ENCODE measurements around the gene MAP6. TPM values are rescaled to one million over a fixed set of nuclear protein-coding genes. Genes with fewer than 3 reads are reported as not detected.

Gene MAP6
- total and polyA plus RNA-seq, 2 of the 13 experiments (the other 11 are each of a cell fraction or from before 2014, with no cell fraction given) = 0.04 TPM; not detected in 1

DNA sequence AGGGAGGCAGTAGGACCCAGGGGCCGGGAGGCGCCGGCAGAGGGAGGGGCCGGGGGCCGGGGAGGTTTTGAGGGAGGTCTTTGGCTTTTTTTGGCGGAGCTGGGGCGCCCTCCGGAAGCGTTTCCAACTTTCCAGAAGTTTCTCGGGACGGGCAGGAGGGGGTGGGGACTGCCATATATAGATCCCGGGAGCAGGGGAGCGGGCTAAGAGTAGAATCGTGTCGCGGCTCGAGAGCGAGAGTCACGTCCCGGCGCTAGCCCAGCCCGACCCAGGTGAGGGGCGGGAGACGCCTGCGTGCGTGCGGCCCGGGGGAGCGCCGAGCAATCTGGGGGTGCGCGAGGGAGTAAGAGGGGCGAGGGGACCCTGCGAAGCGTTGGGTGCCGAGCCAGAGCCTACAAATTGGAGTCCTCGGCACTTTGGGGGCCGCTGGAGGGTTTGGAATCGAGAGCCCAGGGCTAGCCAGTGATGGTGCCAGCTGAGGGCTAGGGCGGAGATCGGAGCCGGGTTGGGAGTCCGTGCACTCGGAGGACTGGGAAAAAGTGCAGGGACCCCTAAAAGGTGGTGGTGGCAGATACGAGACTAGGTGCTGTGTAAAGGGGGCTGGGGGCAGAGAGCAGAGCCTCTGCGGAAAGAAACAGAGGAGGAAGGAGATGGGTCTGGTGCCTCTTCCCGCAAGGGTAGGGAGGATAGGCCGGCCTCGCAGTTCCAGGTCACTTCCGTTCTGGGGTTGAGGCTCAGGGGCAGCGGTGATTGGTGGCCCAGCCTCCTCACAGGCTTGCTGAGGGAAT, 106.6 kb downstream of the MAP6 start, which contains the start of gene SERPINH1 (continued):
- TF ChIP-seq, protein P1, sequence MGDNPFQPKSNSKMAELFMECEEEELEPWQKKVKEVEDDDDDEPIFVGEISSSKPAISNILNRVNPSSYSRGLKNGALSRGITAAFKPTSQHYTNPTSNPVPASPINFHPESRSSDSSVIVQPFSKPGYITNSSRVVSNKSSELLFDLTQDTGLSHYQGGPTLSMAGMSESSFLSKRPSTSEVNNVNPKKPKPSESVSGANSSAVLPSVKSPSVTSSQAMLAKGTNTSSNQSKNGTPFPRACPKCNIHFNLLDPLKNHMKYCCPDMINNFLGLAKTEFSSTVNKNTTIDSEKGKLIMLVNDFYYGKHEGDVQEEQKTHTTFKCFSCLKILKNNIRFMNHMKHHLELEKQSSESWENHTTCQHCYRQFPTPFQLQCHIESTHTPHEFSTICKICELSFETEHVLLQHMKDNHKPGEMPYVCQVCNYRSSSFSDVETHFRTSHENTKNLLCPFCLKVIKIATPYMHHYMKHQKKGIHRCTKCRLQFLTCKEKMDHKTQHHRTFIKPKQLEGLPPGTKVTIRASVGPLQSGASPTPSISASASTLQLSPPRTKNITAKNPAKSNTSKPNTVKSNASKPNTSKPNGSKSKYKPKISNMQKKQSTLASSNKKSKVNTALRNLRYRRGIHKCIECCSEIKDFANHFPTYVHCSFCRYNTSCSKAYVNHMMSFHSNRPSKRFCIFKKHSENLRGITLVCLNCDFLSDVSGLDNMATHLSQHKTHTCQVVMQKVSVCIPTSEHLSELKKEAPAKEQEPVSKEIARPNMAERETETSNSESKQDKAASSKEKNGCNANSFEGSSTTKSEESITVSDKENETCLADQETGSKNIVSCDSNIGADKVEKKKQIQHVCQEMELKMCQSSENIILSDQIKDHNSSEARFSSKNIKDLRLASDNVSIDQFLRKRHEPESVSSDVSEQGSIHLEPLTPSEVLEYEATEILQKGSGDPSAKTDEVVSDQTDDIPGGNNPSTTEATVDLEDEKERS (CRISPR knock-in tag; IDR thresholded peaks at IDR 0.05) = 0 out of 2 replicates have a peak, but pooled peaks have one; percentile 52
- TF ChIP-seq EED (CRISPR knock-in tag; IDR thresholded peaks at IDR 0.05) = no peak
- TF ChIP-seq ZNF616 (CRISPR knock-in tag; IDR thresholded peaks at IDR 0.05; ENCODE audit: low read depth) = no peak
- TF ChIP-seq ZBTB7A (CRISPR knock-in tag; IDR thresholded peaks at IDR 0.05) = no peak
- no peak for TF ChIP-seq MTF1 (CRISPR knock-in tag; IDR thresholded peaks at IDR 0.05)
- TF ChIP-seq PHF5A (CRISPR knock-in tag; IDR thresholded peaks at IDR 0.05; ENCODE audit: low read depth, unreplicated experiment) = no peak
- TF ChIP-seq ZNF724P (CRISPR knock-in tag; IDR thresholded peaks at IDR 0.05; ENCODE audit: borderline replicate concordance) = no peak
- TF ChIP-seq ZNF703 (CRISPR knock-in tag; IDR thresholded peaks at IDR 0.05; ENCODE audit: borderline replicate concordance) = no peak
- TF ChIP-seq, protein P2, sequence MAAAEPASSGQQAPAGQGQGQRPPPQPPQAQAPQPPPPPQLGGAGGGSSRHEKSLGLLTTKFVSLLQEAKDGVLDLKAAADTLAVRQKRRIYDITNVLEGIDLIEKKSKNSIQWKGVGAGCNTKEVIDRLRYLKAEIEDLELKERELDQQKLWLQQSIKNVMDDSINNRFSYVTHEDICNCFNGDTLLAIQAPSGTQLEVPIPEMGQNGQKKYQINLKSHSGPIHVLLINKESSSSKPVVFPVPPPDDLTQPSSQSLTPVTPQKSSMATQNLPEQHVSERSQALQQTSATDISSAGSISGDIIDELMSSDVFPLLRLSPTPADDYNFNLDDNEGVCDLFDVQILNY (CRISPR knock-in tag; conservative IDR thresholded peaks at IDR 0.05) = no peak
- TF ChIP-seq, protein P3, sequence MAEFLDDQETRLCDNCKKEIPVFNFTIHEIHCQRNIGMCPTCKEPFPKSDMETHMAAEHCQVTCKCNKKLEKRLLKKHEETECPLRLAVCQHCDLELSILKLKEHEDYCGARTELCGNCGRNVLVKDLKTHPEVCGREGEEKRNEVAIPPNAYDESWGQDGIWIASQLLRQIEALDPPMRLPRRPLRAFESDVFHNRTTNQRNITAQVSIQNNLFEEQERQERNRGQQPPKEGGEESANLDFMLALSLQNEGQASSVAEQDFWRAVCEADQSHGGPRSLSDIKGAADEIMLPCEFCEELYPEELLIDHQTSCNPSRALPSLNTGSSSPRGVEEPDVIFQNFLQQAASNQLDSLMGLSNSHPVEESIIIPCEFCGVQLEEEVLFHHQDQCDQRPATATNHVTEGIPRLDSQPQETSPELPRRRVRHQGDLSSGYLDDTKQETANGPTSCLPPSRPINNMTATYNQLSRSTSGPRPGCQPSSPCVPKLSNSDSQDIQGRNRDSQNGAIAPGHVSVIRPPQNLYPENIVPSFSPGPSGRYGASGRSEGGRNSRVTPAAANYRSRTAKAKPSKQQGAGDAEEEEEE (CRISPR knock-in tag; IDR thresholded peaks at IDR 0.05; ENCODE audit: borderline replicate concordance) = no peak
- TF ChIP-seq PHF20 (CRISPR knock-in tag; IDR thresholded peaks at IDR 0.05) = peak; percentile 79
- no peak for TF ChIP-seq ZNF878 (CRISPR knock-in tag; IDR thresholded peaks at IDR 0.05)
- TF ChIP-seq, protein P4, sequence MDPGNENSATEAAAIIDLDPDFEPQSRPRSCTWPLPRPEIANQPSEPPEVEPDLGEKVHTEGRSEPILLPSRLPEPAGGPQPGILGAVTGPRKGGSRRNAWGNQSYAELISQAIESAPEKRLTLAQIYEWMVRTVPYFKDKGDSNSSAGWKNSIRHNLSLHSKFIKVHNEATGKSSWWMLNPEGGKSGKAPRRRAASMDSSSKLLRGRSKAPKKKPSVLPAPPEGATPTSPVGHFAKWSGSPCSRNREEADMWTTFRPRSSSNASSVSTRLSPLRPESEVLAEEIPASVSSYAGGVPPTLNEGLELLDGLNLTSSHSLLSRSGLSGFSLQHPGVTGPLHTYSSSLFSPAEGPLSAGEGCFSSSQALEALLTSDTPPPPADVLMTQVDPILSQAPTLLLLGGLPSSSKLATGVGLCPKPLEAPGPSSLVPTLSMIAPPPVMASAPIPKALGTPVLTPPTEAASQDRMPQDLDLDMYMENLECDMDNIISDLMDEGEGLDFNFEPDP (CRISPR knock-in tag; conservative IDR thresholded peaks at IDR 0.05) = 0 out of 2 replicates have a peak, but pooled peaks have one; percentile 15
- TF ChIP-seq SMAD1 (CRISPR knock-in tag; IDR thresholded peaks at IDR 0.05; ENCODE audit: borderline replicate concordance, low read depth) = peak; percentile 61; the same call in 1 of the 2 replicates
- TF ChIP-seq, protein P5, sequence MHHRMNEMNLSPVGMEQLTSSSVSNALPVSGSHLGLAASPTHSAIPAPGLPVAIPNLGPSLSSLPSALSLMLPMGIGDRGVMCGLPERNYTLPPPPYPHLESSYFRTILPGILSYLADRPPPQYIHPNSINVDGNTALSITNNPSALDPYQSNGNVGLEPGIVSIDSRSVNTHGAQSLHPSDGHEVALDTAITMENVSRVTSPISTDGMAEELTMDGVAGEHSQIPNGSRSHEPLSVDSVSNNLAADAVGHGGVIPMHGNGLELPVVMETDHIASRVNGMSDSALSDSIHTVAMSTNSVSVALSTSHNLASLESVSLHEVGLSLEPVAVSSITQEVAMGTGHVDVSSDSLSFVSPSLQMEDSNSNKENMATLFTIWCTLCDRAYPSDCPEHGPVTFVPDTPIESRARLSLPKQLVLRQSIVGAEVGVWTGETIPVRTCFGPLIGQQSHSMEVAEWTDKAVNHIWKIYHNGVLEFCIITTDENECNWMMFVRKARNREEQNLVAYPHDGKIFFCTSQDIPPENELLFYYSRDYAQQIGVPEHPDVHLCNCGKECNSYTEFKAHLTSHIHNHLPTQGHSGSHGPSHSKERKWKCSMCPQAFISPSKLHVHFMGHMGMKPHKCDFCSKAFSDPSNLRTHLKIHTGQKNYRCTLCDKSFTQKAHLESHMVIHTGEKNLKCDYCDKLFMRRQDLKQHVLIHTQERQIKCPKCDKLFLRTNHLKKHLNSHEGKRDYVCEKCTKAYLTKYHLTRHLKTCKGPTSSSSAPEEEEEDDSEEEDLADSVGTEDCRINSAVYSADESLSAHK (CRISPR knock-in tag; IDR thresholded peaks at IDR 0.05; ENCODE audit: borderline replicate concordance) = no peak
- no peak for TF ChIP-seq ZNF382 (CRISPR knock-in tag; IDR thresholded peaks at IDR 0.05; ENCODE audit: borderline replicate concordance)
- no peak for TF ChIP-seq ZNF556 (CRISPR knock-in tag; IDR thresholded peaks at IDR 0.05; ENCODE audit: borderline replicate concordance)
